Trophoblast cell (in vitro differentiated cells and primary cell): ENCODE results near the gene SAMD4B.
A peak's percentile ranks its signal among the peaks of the same experiment; 100 is the strongest.

Experiments used
- DNase-seq, 2 donors: peaks; one replicate each; pipeline ENCODE4 v3.0.0-alpha.2; 2016
- H2AFZ ChIP-seq: 2 replicates; pipeline ENCODE4 v1.6.1; 2013; ENCODE audit warnings: low read length, moderate library complexity, mild to moderate bottlenecking; ENCODE audit not compliant: insufficient read depth, poor library complexity
- H2AK5ac ChIP-seq: 2 replicates; pipeline ENCODE4 v1.6.1; 2013; ENCODE audit warnings: mild to moderate bottlenecking, low read length
- H2BK120ac ChIP-seq: 2 replicates; pipeline ENCODE4 v1.6.1; 2013; ENCODE audit warnings: low read length, mild to moderate bottlenecking, moderate library complexity; ENCODE audit not compliant: insufficient read depth, poor library complexity
- H2BK12ac ChIP-seq: 2 replicates; pipeline ENCODE4 v1.6.1; 2013; ENCODE audit warnings: mild to moderate bottlenecking, low read length, moderate library complexity
- H2BK5ac ChIP-seq: 2 replicates; pipeline ENCODE4 v1.6.1; 2013; ENCODE audit warnings: low read length, low read depth, moderate library complexity, mild to moderate bottlenecking; ENCODE audit not compliant: poor library complexity
- H3K14ac ChIP-seq: 2 replicates; pipeline ENCODE4 v1.6.1; 2013; ENCODE audit warnings: mild to moderate bottlenecking, low read length
- H3K18ac ChIP-seq: 2 replicates; pipeline ENCODE4 v1.6.1; 2013; ENCODE audit warnings: mild to moderate bottlenecking, low read length
- H3K23ac ChIP-seq: 2 replicates; pipeline ENCODE4 v1.6.1; 2013; ENCODE audit warnings: low read length
- H3K27ac ChIP-seq: 2 replicates; pipeline ENCODE4 v1.5.1; 2013; ENCODE audit warnings: low read depth, mild to moderate bottlenecking, inconsistent platforms, low read length, moderate library complexity
- H3K27me3 ChIP-seq: 2 replicates; pipeline ENCODE4 v1.6.1; 2013; ENCODE audit warnings: inconsistent platforms, mild to moderate bottlenecking, low read length, moderate library complexity; ENCODE audit not compliant: insufficient read depth
- H3K36me3 ChIP-seq, 2 experiments: 1 replicate in 1 of 2; 2 replicates in 1 of 2; pipeline ENCODE4 v1.6.1; 2013; ENCODE audit warnings: low read length in 2 of 2, mild to moderate bottlenecking in 2 of 2, moderate library complexity in 1 of 2; ENCODE audit not compliant: insufficient read depth in 2 of 2, control insufficient read depth in 1 of 2
- H3K4ac ChIP-seq: 2 replicates; pipeline ENCODE4 v1.6.1; 2013; ENCODE audit warnings: low read depth, mild to moderate bottlenecking, low read length, moderate library complexity
- H3K4me1 ChIP-seq, 2 experiments: 1 replicate in 1 of 2; 2 replicates in 1 of 2; pipeline ENCODE4 v1.6.1; 2013; ENCODE audit warnings: low read length in 2 of 2, mild to moderate bottlenecking in 2 of 2, moderate library complexity in 1 of 2; ENCODE audit not compliant: insufficient read depth in 2 of 2, control insufficient read depth in 1 of 2
- H3K4me2 ChIP-seq: 2 replicates; pipeline ENCODE4 v1.6.1; 2013; ENCODE audit warnings: inconsistent platforms, mild to moderate bottlenecking, low read length, moderate library complexity
- H3K4me3 ChIP-seq: 2 replicates; pipeline ENCODE4 v1.5.1; 2013; ENCODE audit warnings: mild to moderate bottlenecking, low read depth, low read length, inconsistent platforms
- H3K79me1 ChIP-seq: one replicate; pipeline ENCODE4 v1.6.1; 2013; ENCODE audit warnings: low read length
- H3K79me2 ChIP-seq: 2 replicates; pipeline ENCODE4 v1.6.1; 2013; ENCODE audit warnings: low read length, mild to moderate bottlenecking; ENCODE audit not compliant: control insufficient read depth, insufficient read depth, poor library complexity
- H3K9ac ChIP-seq: 2 replicates; pipeline ENCODE4 v1.6.1; 2013; ENCODE audit warnings: mild to moderate bottlenecking, low read length
- H3K9me3 ChIP-seq: 2 replicates; pipeline ENCODE4 v1.6.1; 2013; ENCODE audit warnings: low read depth, mild to moderate bottlenecking, control low read depth, inconsistent platforms, low read length; ENCODE audit not compliant: insufficient read depth
- H4K12ac ChIP-seq: 2 replicates; pipeline ENCODE4 v1.6.1; 2013; ENCODE audit warnings: low read depth, mild to moderate bottlenecking, low read length, moderate library complexity
- H4K8ac ChIP-seq: 2 replicates; pipeline ENCODE4 v1.6.1; 2013; ENCODE audit warnings: low read depth, mild to moderate bottlenecking, low read length, moderate library complexity
- H4K91ac ChIP-seq: one replicate; pipeline ENCODE4 v1.6.1; 2013; ENCODE audit warnings: low read depth, mild to moderate bottlenecking, low read length, moderate library complexity
- WGBS: extraction: QIAGEN DNeasy Blood & Tissue Kit; methylation state at CpG from one replicate; pipeline ENCODE4 v1.1.7; 2013; ENCODE audit warnings: missing lambda C conversion rate; ENCODE audit not compliant: insufficient read length, insufficient coverage; ENCODE audit errors: extremely low coverage; 5-methylcytosine and 5-hydroxymethylcytosine counted together

The SAMD4B gene

DNA sequence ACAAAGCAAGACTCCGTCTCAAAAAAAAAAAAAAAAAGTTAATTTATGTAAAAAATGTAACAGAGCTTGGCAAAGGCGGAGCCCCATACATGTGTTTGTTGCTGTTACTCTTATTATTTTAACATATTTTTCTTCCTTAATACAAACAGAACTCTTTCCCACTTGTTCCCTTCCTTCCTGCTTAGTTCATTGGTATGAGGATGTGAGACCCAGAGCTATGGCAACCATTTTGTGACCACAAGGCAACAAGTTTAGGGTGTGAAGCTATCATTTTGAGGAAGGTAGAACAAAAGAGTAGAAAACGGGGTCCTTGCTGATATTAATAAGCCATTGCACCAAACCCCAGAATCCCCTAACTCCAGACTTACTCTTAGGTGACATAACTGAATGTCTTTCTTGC, 40.7 kb upstream of the SAMD4B start:
- Histone ChIP-seq H2BK5ac (no peak overlapping the region), H3K27me3 (no peaks in the 10 kb centered on the region), H3K79me2 (no peaks in the 10 kb centered on the region), H2BK12ac (no peak overlapping the region), H3K79me1 (no peaks in the 10 kb centered on the region), H2BK120ac (no peak overlapping the region), H3K27ac (no peak overlapping the region), H3K23ac (no peak overlapping the region), H3K14ac (no peak overlapping the region), H3K4me3 (no peak overlapping the region), H4K8ac (no peak overlapping the region), H3K4me1 (peaks cover 6 to 14% of the 10 kb centered on the region in 2 experiments), H3K4ac (no peak overlapping the region), H3K36me3 (no peaks in the 10 kb centered on the region), H3K9ac (no peak overlapping the region), H4K12ac (no peak overlapping the region), H2AK5ac (no peak overlapping the region), H4K91ac (no peak overlapping the region), H3K9me3 (no peaks in the 10 kb centered on the region), H3K18ac (no peak overlapping the region), H3K4me2 (no peak overlapping the region), H2AFZ (no peak overlapping the region)
- DNase-seq: no peak
- no CpG with 5 or more reads among the region's 3 CpGs for WGBS

- no CpG with 5 or more reads among the region's 10 CpGs for WGBS
- Histone ChIP-seq H3K27ac (peak overlapping the region; percentile 53), H3K23ac (no peak overlapping the region), H3K36me3 (no peaks in the 10 kb centered on the region), H3K4me1 (peaks cover 17 to 30% of the 10 kb centered on the region in 2 experiments), H3K79me1 (peaks cover 4% of the 10 kb centered on the region), H2AK5ac (no peak overlapping the region), H3K14ac (no peak overlapping the region), H3K4me3 (no peak overlapping the region), H3K79me2 (no peaks in the 10 kb centered on the region), H2BK120ac (no peak overlapping the region), H2BK12ac (no peak overlapping the region), H2AFZ (no peak overlapping the region), H3K9me3 (peaks cover 8% of the 10 kb centered on the region), H3K9ac (no peak overlapping the region), H4K91ac (no peak overlapping the region), H3K18ac (no peak overlapping the region), H3K4me2 (no peak overlapping the region), H3K4ac (no peak overlapping the region), H4K12ac (no peak overlapping the region), H4K8ac (peak overlapping the region; percentile 6), H3K27me3 (peaks cover 11% of the 10 kb centered on the region), H2BK5ac (no peak overlapping the region)
- DNase-seq: peak; percentile 60 to 78
These were observed 38.6 kb upstream of the SAMD4B start for GRCh38 chr19:39303373-39304184.

DNA sequence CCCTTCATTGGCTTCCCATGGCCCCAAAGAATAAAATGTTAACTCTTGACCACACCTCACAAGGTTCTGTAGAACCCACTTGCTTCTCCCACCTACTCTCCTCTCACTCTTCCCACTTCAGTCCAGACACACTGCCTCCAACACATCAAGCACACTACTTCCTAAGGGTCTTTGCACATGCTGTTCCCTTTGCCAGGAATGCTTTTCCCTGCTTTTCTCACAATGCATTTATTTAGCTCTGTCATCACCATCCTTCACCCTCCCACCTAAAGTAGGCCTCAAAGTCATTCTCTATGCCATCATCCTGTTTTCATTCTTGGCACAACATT, 38.1 kb upstream of the SAMD4B start:
- Histone ChIP-seq H4K8ac (peak overlapping the region; percentile 6), H3K18ac (no peak overlapping the region), H3K9me3 (peaks cover 9% of the 10 kb centered on the region), H3K27me3 (peaks cover 11% of the 10 kb centered on the region), H3K14ac (no peak overlapping the region), H4K12ac (no peak overlapping the region), H3K4me2 (no peak overlapping the region), H3K4me1 (peaks cover 17 to 30% of the 10 kb centered on the region in 2 experiments), H3K79me1 (peaks cover 4% of the 10 kb centered on the region), H2AK5ac (no peak overlapping the region), H3K36me3 (no peaks in the 10 kb centered on the region), H3K23ac (no peak overlapping the region), H3K9ac (no peak overlapping the region), H3K4me3 (no peak overlapping the region), H2AFZ (no peak overlapping the region), H2BK120ac (no peak overlapping the region), H2BK12ac (no peak overlapping the region), H3K4ac (no peak overlapping the region), H2BK5ac (no peak overlapping the region), H3K27ac (peak overlapping the region; percentile 10), H4K91ac (no peak overlapping the region), H3K79me2 (no peaks in the 10 kb centered on the region)
- DNase-seq: no peak

- Histone ChIP-seq H3K27ac (no peak overlapping the region), H3K9ac (no peak overlapping the region), H2BK12ac (no peak overlapping the region), H3K18ac (no peak overlapping the region), H2BK5ac (no peak overlapping the region), H4K91ac (no peak overlapping the region), H4K12ac (no peak overlapping the region), H3K14ac (no peak overlapping the region), H3K27me3 (peaks cover 11% of the 10 kb centered on the region), H3K36me3 (no peaks in the 10 kb centered on the region), H2BK120ac (peak overlapping the region; percentile 3), H2AK5ac (no peak overlapping the region), H3K9me3 (peaks cover 9% of the 10 kb centered on the region), H3K23ac (no peak overlapping the region), H3K4me2 (peak overlapping the region; percentile 4), H3K4ac (no peak overlapping the region), H3K79me1 (peaks cover 4% of the 10 kb centered on the region), H3K4me1 (peaks cover 17 to 30% of the 10 kb centered on the region in 2 experiments), H2AFZ (no peak overlapping the region), H4K8ac (no peak overlapping the region), H3K79me2 (no peaks in the 10 kb centered on the region), H3K4me3 (no peak overlapping the region)
- WGBS: no CpG with 5 or more reads among the region's 6 CpGs
- no peak for DNase-seq
These were observed 37.3 kb upstream of the SAMD4B start for GRCh38 chr19:39304701-39305571.
